Adrenal gland (tissue), 5 donors: ENCODE results near the gene IFI27L1.

Source experiments
- POLR2A ChIP-seq, 2 donors: fragments of 450-650 bp; IDR thresholded peaks; one replicate each; pipeline ENCODE4 v1.6.1; 2017; ENCODE audit warnings: antibody characterized with exemption in 2 of 2, mild to moderate bottlenecking in 2 of 2, moderate library complexity in 1 of 2
- TF ChIP-seq, protein P1 (sequence below), 6 experiments: fragments of 450-650 bp in 4 of 6; fragments of 200-600 bp in 2 of 6; sonication (generic) in 1 of 6; IDR thresholded peaks; 1 replicate in 5 of 6; 2 replicates in 1 of 6; pipeline versions ENCODE4 v1.5.1 to v1.8.0; 2016 to 2021; ENCODE audit warnings: antibody characterized with exemption in 6 of 6, mild to moderate bottlenecking in 2 of 6, moderate library complexity in 1 of 6
- donor health status: DM: no; HTN: no; CAD: no.

DNA sequence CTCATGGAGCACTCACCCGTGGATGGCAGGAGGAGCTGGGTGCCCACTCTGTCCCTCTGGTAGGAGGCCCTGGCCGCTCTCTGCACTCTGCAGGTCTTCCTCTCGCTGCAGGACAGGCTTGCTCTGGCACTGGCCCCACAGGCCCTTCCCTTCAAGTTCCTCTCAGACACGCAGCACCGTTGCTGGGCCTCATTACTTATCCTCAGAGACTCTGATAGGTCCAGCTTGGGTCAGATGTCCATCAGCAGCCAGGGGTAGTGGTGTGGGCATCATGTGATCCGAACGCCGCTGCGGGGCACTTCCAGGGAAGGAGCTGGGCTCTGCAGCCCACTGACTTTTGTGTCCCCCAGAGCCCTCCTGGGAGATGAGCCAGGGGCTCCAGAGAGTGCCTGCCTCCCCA is 43.2 kb upstream of the IFI27L1 start:
- TF ChIP-seq, protein P1, sequence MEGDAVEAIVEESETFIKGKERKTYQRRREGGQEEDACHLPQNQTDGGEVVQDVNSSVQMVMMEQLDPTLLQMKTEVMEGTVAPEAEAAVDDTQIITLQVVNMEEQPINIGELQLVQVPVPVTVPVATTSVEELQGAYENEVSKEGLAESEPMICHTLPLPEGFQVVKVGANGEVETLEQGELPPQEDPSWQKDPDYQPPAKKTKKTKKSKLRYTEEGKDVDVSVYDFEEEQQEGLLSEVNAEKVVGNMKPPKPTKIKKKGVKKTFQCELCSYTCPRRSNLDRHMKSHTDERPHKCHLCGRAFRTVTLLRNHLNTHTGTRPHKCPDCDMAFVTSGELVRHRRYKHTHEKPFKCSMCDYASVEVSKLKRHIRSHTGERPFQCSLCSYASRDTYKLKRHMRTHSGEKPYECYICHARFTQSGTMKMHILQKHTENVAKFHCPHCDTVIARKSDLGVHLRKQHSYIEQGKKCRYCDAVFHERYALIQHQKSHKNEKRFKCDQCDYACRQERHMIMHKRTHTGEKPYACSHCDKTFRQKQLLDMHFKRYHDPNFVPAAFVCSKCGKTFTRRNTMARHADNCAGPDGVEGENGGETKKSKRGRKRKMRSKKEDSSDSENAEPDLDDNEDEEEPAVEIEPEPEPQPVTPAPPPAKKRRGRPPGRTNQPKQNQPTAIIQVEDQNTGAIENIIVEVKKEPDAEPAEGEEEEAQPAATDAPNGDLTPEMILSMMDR (IDR thresholded peaks at IDR 0.05), result no peak
- TF ChIP-seq POLR2A (IDR thresholded peaks at IDR 0.05), result no peak
